ENCODE measurements around the gene MAN1A1.

Gene MAN1A1

GRCh38 chr6:119267126-119267905 lies 82.2 kb downstream of the MAN1A1 start:
- no peak for DNase-seq
- no peak overlapping the region for H3K27ac ChIP-seq (ENCODE audit: low read length)
- no peak overlapping the region for H3K9ac ChIP-seq (ENCODE audit: low read length)
- H3K4me1 ChIP-seq (ENCODE audit: low read length): no peaks in the 10 kb centered on the region
- no peak overlapping the region for H3K4me3 ChIP-seq (ENCODE audit: low read length)
- TF ChIP-seq EZH2 (optimal IDR thresholded peaks at IDR 0.05; ENCODE audit: low read depth, low read length) (no peak), CTCF (IDR thresholded peaks at IDR 0.05; ENCODE audit: low read length) (no peak), EZH2phosphoT487 (IDR thresholded peaks at IDR 0.05; ENCODE audit: low read length) (no peak)
- H3K27me3 ChIP-seq (replicated peaks; ENCODE audit: insufficient read depth, low read length): no peaks in the 10 kb centered on the region
- H3F3A ChIP-seq (ENCODE audit: insufficient read depth, low read length): no peaks in the 10 kb centered on the region
- no peaks in the 10 kb centered on the region for H3K9me3 ChIP-seq (replicated peaks; ENCODE audit: insufficient read depth, low read length)
- H3K79me2 ChIP-seq (ENCODE audit: low read length): peaks cover 69% of the 10 kb centered on the region
- H3K36me3 ChIP-seq (replicated peaks; ENCODE audit: insufficient read depth, low read length): 0 out of 2 replicates have a peak, but pooled peaks cover 6% of the 10 kb centered on the region
- no peak overlapping the region for H3K4me2 ChIP-seq (ENCODE audit: low read depth, low read length)
- H4K20me1 ChIP-seq (ENCODE audit: insufficient read depth, low read length): no peaks in the 10 kb centered on the region
- no peaks in the 10 kb centered on the region for H3K9me2 ChIP-seq (replicated peaks; ENCODE audit: insufficient read depth, low read length)
- H2AFZ ChIP-seq (ENCODE audit: low read length): no peak overlapping the region

GRCh38 chr6:119264854-119265397 lies 84.6 kb downstream of the MAN1A1 start:
- Histone ChIP-seq H3K27ac (ENCODE audit: low read length) (no peak overlapping the region), H2AFZ (ENCODE audit: low read length) (no peak overlapping the region), H3K9ac (ENCODE audit: low read length) (no peak overlapping the region), H3F3A (ENCODE audit: insufficient read depth, low read length) (no peaks in the 10 kb centered on the region), H3K36me3 (replicated peaks; ENCODE audit: insufficient read depth, low read length) (no peaks in the 10 kb centered on the region), H3K79me2 (ENCODE audit: low read length) (peaks cover 70% of the 10 kb centered on the region), H4K20me1 (ENCODE audit: insufficient read depth, low read length) (no peaks in the 10 kb centered on the region), H3K4me3 (ENCODE audit: low read length) (no peak overlapping the region), H3K27me3 (replicated peaks; ENCODE audit: insufficient read depth, low read length) (no peaks in the 10 kb centered on the region), H3K4me1 (ENCODE audit: low read length) (no peaks in the 10 kb centered on the region), H3K9me3 (replicated peaks; ENCODE audit: insufficient read depth, low read length) (no peaks in the 10 kb centered on the region), H3K9me2 (replicated peaks; ENCODE audit: insufficient read depth, low read length) (no peaks in the 10 kb centered on the region), H3K4me2 (ENCODE audit: low read depth, low read length) (no peak overlapping the region)
- no peak for DNase-seq
- TF ChIP-seq EZH2 (optimal IDR thresholded peaks at IDR 0.05; ENCODE audit: low read depth, low read length) (no peak), EZH2phosphoT487 (IDR thresholded peaks at IDR 0.05; ENCODE audit: low read length) (no peak), CTCF (IDR thresholded peaks at IDR 0.05; ENCODE audit: low read length) (no peak)

- no peaks in the 10 kb centered on the region for H3K9me2 ChIP-seq (replicated peaks; ENCODE audit: insufficient read depth, low read length)
- no peak overlapping the region for H2AFZ ChIP-seq (ENCODE audit: low read length)
- no peaks in the 10 kb centered on the region for H3K4me1 ChIP-seq (ENCODE audit: low read length)
- no peaks in the 10 kb centered on the region for H3K36me3 ChIP-seq (replicated peaks; ENCODE audit: insufficient read depth, low read length)
- no peaks in the 10 kb centered on the region for H4K20me1 ChIP-seq (ENCODE audit: insufficient read depth, low read length)
- H3K9me3 ChIP-seq (replicated peaks; ENCODE audit: insufficient read depth, low read length): no peaks in the 10 kb centered on the region
- H3K4me3 ChIP-seq (ENCODE audit: low read length): no peak overlapping the region
- no peak overlapping the region for H3K4me2 ChIP-seq (ENCODE audit: low read depth, low read length)
- peaks cover 69% of the 10 kb centered on the region for H3K79me2 ChIP-seq (ENCODE audit: low read length)
- H3K27ac ChIP-seq (ENCODE audit: low read length): no peak overlapping the region
- TF ChIP-seq EZH2 (optimal IDR thresholded peaks at IDR 0.05; ENCODE audit: low read depth, low read length) (no peak), EZH2phosphoT487 (IDR thresholded peaks at IDR 0.05; ENCODE audit: low read length) (no peak), CTCF (IDR thresholded peaks at IDR 0.05; ENCODE audit: low read length) (no peak)
- H3K27me3 ChIP-seq (replicated peaks; ENCODE audit: insufficient read depth, low read length): no peaks in the 10 kb centered on the region
- no peak for DNase-seq
- no peaks in the 10 kb centered on the region for H3F3A ChIP-seq (ENCODE audit: insufficient read depth, low read length)
- no peak overlapping the region for H3K9ac ChIP-seq (ENCODE audit: low read length)
These were observed 86.9 kb downstream of the MAN1A1 start for GRCh38 chr6:119262612-119263011.

Measured in MM.1S (cell line).